T-helper 9 cell (primary cell): ENCODE data around the gene ADGRG7.

ENCODE experiments used
- DNase-seq: peaks from one replicate; pipeline ENCODE4 v3.0.0-alpha.2; 2020

Gene ADGRG7

DNA sequence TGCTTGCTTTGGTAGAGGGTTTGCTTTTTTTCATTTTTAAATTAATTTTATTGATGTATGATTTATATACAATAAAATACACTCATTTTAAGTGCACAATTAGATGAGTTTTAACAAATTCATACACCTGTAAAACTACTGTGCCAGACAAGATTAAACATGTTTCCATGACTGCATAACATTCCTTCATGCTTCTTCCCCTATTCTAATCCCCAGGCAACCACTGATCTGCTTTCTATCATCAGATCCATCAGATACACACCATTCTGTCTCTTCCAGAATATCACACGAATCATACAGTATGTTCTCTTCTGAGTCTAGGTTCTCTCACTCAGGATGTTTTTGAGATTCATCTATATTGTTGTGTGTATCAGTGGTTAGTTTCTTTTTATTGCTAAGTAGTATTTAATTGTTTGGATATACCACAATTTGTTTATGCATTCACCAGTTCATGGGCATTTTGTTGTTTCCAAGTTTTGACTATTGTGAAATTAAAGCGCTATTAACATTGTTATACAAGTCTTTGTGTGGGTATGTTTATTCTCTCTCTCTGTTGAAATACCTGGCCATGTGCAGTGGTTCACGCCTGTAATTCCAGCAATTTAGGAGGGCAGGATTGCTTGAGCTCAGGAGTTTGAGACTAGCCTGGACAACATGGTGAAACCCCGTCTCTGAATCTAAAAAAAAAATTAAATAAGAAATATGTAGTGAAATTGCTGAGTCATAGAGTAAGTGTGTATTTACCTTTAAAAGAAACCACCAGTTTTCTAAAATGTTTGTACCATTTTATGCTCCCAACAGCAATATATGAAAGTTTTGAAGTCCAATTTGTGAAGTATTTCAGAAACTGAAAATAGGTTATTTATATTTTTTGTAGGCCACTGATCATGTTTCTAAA is 92.9 kb downstream of the ADGRG7 start:
- no peak for DNase-seq

DNA sequence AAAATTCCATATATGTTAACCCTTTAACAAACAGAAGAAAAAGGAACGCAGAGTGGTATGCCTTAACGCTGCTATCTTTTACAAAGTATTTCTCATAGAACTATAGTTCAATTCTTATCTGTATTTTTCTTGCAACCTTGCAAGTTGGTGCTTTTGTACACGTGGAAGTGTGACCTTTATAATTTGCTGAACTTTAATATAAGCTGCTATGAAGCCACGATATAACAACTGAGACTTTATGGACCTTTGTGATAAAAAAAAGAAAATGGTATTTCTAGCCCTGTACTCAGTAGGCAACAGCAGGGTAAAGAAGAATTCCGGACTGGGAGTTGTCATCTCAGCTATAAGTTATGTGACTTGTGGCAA is 93.6 kb downstream of the ADGRG7 start:
- DNase-seq, result no peak

DNA sequence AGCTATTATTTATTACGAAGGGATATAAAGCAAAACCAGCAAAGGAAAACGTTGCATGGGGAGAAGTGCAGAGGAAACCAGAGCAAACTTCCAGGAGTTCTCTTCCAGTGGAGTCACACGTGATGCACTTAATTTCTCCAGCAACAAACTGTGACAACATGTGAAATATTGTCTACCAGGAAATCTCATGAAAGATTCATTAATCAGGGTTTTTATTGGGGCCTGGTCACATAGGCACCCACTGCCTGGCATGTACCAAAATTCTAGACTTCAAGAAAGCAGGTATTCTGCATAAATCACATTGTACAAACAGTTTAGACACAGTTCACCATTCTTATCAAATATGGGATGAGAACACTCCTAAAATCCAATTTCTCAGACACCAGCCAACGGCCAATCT is 94.5 kb downstream of the ADGRG7 start:
- DNase-seq, result no peak

DNA sequence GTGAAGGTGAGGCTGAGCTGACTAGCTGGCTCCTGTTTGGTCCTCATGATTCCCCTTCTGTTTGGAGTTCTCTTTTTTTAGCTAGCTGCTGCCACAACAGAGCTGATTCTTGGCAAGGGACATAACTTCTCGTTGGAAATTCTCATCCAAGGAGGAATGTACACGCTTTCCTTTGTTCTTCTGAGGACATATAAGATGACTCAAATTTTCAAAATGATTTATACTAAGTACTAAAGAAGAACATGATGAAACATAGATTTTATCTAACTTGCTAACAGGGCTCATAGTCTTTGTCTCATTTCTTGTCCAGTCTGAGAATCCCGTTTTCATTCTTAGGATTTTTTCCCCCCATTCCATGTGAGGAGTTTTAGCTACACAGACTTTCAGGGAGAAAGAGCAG is 97.0 kb downstream of the ADGRG7 start:
- no peak for DNase-seq

DNA sequence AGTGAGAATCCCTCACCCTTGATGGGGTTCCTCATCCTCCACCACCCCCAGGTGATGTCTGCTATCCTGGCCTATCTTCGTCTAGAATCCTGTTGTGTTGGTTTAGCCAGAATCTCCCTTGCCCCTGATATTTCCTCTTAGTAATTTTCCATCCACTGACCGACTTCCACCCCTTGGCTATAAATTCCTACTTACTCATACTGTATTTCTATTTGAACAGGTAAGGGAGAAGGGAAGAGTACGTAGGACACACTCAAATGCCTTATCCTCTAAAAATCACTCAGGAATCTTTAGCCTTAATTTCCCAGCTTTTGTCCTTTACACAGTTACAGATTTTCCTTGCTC is 99.2 kb downstream of the ADGRG7 start:
- no peak for DNase-seq

DNA sequence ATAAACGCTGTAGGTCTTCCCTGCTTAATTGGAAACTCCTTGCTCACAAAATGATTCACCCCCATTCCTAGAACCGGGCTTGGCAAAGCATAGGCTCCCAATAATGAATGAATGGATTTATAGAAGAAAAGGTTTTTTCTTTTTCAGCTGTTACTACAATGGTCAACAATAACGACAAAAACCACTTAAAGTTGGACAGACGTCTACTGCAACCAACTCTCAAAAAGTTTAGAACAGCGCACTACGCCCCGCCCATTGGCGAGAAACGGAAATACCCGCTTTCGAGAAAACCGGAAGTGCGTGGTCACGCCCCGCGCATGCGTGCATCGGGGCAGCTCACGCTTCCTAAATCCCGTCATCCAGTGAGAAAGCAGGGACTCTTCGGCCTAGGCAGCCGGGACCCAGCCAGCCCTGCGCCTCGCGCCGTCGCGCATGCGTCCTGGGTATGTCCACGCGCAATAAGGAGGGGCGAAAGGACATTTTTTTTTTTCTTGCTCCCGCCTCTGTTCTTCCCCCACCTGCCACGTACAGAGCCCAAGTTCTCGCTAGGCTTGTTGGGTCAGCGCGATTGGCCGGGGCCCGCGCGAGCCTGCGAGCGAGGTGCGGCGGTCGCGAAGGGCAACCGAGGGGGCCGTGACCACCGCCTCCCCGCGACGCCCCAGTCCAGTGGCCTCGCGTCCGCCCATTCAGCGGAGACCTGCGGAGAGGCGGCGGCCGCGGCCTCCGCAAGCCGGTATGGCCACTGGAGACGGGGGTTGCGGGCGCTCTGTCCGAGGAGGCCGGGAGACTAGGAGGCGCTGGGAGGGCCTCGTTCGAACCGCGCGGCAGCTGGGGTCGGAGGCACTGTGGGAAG is 99.8 kb downstream of the ADGRG7 start, which contains the start of gene TFG:
TSS of gene TFG (plus strand) at position 506 of the 853 bp plus-strand sequence. CDS start 4,192 bp downstream, outside the sequence.
- DNase-seq, result peak; percentile 94

DNA sequence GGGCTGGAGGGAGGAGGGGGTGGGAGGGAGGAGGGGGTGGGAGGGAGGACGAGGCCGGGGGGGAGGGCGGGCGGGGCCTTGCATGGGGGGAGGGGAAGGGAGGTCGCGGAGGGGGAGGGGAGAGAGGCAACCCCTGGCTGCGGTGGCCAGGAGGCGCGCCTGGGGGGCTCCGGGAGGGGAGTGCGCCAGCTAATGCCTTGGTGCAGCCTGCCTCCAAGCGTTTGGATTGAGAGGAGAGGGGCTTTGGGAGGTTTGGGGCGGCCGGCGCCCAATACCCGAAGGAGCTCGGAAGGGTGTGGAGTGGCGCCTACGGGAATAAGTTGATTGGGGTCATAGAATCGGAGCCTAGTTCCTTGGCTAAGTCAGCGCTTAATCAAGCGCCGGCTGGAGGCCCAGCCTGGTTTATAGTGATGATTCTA is 100.5 kb downstream of the ADGRG7 start:
- DNase-seq, result peak; percentile 25

DNA sequence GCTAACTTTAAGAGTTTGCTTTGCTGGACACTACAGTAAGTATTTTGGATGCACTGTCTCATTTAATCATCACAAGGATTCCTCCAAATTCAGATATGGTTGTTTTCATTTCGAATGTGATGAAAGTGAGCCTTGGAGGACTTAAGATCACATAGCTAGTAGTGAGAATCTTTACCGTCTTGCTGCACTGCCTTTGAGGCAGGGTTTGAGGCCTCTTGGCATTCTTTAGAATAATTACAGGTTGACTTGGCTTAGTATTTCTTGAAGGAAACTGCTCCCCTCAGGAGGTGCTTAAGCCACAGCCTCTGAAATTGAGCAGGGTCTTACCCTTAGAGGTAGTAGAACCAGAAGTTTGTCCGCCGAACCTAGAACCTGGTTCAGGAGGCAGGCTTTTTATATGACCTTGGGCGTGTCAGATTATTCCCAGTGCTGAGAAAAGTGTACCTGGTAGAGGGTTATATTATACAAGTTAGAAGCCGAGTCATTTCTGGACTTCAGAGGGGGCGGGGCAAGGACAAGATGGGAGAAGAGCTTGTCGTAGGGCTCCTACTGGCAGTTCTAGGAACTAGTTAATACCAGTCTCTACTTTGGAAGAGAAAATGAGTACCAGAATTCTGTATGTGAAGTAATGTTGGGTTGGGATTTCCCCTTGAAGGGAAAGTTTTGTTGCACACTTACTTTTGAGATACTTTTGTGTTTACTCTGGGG is 101.0 kb downstream of the ADGRG7 start:
- peak; percentile 33 for DNase-seq

DNA sequence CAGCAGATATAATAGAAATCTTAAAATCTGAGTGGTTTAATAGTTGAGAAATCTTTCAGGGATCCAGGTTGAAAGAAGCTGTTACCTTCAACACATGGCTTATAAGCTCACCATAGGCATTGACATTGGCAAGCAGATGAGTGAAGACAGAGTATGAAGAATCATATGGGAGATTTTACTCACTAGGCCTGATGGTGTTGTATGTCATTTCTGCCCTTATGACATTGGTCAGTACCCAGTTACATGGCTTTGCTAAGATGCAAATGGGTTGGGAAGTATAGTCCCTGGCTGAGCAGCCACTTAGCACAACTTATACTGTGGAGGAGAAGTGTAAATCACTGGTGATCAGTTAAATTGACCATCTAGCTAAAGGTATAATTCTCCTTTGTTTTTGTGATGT is 105.8 kb downstream of the ADGRG7 start:
- no peak for DNase-seq

DNA sequence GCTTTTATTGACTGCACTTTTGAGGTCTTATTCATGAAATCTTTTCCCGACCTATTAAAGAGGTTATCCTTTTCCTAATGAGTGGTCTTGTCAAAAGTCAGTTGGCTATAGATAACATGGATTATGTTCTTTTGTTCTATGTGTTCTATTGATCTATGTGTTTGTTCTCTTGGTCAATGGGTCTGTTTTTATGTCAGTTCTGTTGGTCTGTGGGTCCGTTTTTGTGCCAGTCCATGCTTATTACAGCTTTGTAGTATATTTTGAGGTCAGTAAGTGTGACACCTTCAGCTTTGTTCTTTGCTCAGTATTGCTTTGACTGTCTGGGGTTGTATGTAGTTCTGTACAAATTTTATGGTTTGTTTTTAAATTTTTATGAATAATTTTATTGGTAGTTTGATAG is 107.7 kb downstream of the ADGRG7 start:
- no peak for DNase-seq

DNA sequence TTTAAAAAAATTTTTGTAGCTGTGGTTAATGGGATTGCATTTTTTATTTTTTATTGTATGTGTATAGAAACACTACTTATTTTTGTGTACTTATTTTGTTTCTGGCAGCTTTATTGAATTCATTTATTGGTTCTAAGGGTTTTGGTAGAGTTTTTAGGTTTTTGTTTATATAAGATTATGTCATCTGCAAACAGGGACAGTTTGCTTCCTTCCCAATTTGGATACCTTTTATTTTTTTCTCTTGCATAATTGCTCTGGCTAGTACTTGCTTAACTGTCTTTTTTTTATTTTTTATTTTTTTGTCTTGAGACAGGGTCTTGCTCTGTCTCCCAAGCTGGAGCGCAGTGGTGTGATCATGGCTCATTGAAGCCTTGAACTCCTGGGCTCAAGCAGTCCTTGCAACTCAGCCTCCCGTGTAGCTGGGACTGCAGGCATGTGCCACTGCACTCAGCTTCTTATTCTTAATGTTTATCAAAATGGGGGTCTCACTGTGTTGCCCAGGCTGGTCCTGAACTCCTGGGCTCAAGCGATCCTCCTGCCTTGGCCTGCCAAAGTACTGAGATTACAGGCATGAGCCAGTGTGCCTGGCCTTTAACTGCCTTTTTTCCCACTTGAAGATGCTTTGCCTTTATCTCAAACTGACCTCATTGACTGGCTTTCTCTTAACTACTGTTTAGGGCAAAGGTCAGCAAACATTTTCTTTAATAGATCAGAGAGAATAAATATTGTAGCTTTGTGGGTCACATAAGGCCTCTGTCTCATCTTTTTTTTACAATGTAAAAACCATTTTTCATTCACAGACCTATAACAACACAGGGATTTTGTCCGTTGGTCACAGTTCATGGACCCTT is 108.5 kb downstream of the ADGRG7 start:
- no peak for DNase-seq

DNA sequence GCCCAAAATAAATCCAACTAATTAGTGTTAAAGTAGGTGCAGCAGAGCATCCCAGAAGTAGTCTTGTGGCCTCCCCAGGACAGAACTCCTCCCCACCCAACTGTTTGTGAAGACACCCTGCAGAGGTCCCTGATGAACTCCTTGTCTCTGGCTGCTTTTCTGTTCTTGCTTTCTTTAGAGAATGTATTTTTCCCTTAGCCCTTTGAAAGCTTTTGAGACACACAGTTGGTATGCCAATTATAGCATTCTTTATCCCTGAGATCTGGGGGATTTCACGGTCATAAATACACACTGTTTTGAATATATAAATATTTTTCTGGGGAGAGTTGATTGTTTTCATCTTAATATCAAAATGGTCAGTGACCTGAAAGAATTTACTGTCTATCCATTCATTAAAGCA is 109.7 kb downstream of the ADGRG7 start:
- no peak for DNase-seq

DNA sequence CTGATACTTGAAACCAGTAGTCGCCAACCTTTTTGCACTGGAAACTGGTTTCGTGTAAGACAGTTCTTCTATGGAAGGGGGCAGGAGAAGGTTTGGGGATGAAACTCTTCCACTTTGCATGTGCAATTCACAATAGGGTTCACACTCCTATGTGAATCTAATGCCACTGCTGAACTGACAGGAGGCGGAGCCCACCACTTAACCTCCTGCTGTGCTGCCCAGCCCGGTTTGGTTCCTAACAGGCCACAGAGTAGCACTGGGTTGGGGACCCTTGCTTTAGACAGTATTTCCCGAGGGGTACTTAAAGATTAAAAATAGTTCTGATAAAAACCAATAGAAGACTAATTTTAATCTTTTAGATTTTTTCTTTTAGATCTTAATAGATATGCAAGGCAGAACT is 111.0 kb downstream of the ADGRG7 start:
- no peak for DNase-seq

DNA sequence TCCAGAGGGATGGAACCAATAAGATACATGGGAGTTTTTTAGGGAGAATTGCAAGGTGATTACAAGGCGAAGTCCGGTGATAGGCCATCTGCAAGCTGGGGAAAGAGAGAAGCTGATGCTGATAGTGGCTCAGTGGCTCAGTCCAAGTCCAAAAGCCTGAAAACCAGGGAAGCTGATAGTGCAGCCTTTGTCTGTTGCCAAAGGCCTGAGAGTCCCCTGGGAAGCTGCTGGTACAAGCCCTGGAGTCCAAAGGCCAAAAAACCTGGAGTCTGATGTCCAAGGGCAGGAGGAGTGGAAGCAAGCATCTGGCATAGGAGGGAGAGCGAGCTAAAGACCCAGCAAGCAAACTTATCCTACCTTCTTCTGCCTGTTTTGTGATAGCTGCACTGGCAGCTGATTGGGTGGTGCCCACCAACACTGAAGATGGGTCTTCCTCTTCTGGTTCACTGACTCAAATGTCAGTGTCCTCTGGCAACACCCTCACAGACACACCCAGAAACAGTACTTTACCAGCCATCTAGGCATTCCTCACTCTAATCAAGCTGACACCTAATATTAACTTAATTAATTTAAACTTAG is 116.6 kb downstream of the ADGRG7 start:
- no peak for DNase-seq

DNA sequence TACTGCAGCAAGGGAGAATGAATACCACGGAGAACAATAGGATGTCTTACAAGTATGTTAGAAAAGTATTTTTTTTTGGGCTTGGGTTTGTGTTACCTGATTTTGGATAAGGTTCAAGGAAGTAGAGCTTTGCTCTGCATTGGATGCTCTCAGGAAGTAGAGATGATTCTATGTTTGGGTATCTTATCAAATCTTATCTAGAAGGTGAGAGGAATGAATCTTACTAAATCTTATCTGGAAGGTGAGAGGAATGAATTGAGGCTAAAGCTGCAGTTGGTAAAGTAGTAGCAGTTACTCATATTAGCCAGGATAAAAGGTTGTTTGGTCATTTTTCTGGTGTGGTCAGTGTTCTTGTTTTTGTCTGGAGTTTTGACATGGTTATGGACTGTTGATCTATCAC is 117.3 kb downstream of the ADGRG7 start:
- no peak for DNase-seq

DNA sequence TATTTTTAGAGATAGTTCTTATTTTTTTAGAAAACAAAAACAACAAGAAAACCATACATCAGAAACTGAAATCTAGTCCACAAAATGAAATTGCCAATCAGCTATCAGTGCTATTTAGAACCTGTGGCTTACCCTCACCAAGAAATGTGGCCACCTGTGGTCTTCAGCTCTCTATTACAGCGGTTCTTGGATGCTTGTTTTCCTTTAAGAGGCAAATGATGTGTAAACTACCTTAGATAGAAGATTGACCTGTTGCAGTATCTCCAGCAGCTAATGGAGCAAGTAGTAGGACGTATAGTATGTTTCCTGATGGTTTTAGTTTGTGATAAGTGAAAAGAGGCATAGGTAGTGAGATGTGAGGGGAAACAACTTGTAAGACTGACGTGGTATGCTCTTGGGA is 121.1 kb downstream of the ADGRG7 start:
- DNase-seq, result no peak

DNA sequence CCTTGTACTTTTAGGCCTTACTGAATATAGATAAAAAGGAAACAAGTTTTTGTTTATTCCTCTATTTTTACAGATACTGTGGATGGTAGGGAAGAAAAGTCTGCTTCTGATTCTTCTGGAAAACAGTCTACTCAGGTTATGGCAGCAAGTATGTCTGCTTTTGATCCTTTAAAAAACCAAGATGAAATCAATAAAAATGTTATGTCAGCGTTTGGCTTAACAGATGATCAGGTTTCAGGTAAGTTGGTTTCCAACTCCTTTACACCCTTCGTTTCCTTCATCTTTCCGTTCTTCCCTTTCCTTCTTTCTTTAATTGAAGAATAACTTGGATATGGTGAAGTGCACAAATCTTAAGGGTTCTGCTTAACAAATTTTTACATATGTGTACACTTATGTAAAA is 123.0 kb downstream of the ADGRG7 start:
- DNase-seq, result no peak

DNA sequence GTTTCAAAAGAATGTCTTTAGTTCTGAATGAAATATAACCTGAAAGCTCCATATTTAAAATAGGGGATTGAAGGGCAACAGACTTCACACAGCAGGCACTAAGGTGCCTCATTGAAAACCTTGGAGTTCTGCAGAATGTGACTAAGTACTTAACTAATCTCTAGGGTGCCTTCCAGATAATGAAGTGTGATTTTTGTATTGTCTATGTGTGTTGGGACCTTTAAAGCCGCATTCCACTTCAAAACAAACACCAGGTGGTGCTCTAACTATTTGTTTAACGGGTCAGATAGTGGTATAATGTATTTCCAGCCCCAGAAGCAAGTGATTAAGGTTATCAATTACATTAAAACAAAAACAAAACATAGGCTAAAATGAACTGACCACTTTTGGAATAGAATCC is 127.9 kb downstream of the ADGRG7 start:
- DNase-seq, result no peak

DNA sequence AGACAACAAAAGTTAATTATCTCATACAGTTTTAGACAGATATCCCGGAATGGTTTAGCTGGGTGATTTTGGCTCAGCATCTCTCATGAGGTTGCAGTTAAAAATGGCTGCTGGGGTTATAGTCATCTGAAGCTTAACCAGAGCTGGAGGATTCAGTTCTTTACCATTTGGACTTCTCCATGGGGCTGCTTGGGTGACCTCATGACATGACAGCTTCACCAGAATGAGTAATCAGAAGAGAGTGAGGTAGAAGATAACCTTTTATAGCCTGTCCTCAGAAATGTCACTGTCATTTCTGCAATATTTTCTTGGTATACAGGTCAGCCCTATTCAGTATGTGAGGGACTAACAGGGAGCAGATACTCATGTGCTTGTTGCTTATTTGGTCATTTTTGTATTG is 130.8 kb downstream of the ADGRG7 start:
- no peak for DNase-seq

DNA sequence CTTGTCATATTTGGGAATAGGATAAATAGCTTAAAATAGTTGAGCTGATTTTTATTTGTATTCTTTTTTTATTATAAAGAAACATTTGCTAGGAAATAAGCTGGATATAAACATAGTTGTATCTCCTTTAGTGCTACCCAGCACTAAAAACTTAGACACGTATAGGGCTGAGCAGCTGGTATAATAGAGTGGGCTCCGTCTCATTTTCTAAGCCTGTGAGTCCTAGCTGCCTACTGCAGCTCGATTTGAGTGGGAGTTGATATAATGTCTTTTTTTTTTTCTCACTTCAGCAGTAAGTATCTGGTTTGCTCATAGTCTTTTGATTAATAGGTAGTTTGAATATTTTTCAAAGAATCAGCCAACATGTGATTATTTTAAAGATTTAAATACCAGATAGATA is 134.1 kb downstream of the ADGRG7 start:
- DNase-seq, result no peak

DNA sequence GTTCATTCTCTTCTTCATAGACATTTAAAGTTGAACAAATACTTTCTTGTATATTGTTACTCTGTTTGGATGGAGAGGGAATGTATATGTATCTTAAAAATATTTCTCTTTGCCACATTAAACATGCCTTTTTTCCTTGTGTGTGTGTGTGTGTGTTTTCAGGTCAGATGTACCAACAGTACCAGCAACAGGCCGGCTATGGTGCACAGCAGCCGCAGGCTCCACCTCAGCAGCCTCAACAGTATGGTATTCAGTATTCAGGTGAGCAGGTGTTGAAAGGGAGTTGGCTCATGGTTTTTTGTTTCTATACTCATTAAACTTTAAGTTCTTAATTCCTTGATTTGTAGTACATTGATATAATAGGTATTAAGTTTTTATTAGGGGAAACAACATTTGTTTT is 135.3 kb downstream of the ADGRG7 start:
- no peak for DNase-seq
